GM18517 (cell line): ENCODE measurements around the gene C2CD2.
"Not testable (repeated sequence)": the region's sequence is repeated elsewhere in the genome, so short reads cannot be mapped to it uniquely, and the experiment has no call there.

Experiments
- ATAC-seq: cut with Tn5 transposase; IDR thresholded peaks from one replicate; pipeline ENCODE4 v1.9.1; 2021; ENCODE audit warnings: mild to moderate bottlenecking, moderate library complexity; ENCODE audit not compliant: unreplicated experiment

Gene C2CD2

GRCh38 chr21:41953831-41954653, at the start of gene C2CD2:
Gene C2CD2 (minus strand): TSS chr21:41954018. CDS start chr21:41953648, 370 bp downstream.
- no peak for ATAC-seq

GRCh38 chr21:42003051-42003461, 49.2 kb upstream of the C2CD2 start:
- no peak for ATAC-seq

- ATAC-seq = peak; percentile 79
Observed at GRCh38 chr21:42002421-42002958, 48.7 kb upstream of the C2CD2 start.

- no peak for ATAC-seq
Observed at GRCh38 chr21:42001781-42002180, 48.0 kb upstream of the C2CD2 start.

- ATAC-seq = no peak
Observed at GRCh38 chr21:42000908-42001307, 47.1 kb upstream of the C2CD2 start.

- no peak for ATAC-seq
Observed at GRCh38 chr21:41997657-41998056, 43.8 kb upstream of the C2CD2 start.

- ATAC-seq = no peak
Observed at GRCh38 chr21:41995577-41995976, 41.8 kb upstream of the C2CD2 start.

GRCh38 chr21:41994613-41995012, 40.8 kb upstream of the C2CD2 start:
- ATAC-seq = not testable (repeated sequence)

- ATAC-seq = no peak
Observed at GRCh38 chr21:41993744-41994143, 39.9 kb upstream of the C2CD2 start.

GRCh38 chr21:41992576-41992975, 38.8 kb upstream of the C2CD2 start:
- no peak for ATAC-seq

GRCh38 chr21:41991659-41992058, 37.8 kb upstream of the C2CD2 start:
- no peak for ATAC-seq

GRCh38 chr21:41989698-41990097, 35.9 kb upstream of the C2CD2 start:
- no peak for ATAC-seq

GRCh38 chr21:41987310-41987709, 33.5 kb upstream of the C2CD2 start:
- ATAC-seq = no peak

GRCh38 chr21:41985662-41986416, 32.0 kb upstream of the C2CD2 start:
- ATAC-seq = no peak

GRCh38 chr21:41983229-41983628, 29.4 kb upstream of the C2CD2 start:
- no peak for ATAC-seq

GRCh38 chr21:41980561-41980960, 26.7 kb upstream of the C2CD2 start:
- ATAC-seq = no peak

- no peak for ATAC-seq
Observed at GRCh38 chr21:41979751-41980369, 26.0 kb upstream of the C2CD2 start.

GRCh38 chr21:41979335-41979734, 25.5 kb upstream of the C2CD2 start:
- ATAC-seq = no peak

GRCh38 chr21:41977034-41977950, 23.5 kb upstream of the C2CD2 start:
- no peak for ATAC-seq

- ATAC-seq = no peak
Observed at GRCh38 chr21:41976611-41977010, 22.8 kb upstream of the C2CD2 start.
